ENCODE data around the gene LY86. TPM values are rescaled to one million over a fixed set of nuclear protein-coding genes. Genes with fewer than 3 reads are reported as not detected.

LY86 gene
- total and polyA plus RNA-seq, 2 of the 13 experiments (the other 11 are each of a cell fraction or from before 2014, with no cell fraction given), result not detected

GRCh38 chr6:6694825-6695624 is 106.5 kb downstream of the LY86 start:
- FAIRE-seq (no peak), ATAC-seq (peak; percentile 19; the same call in 2 of the 3 replicates), DNase-seq (ENCODE audit: low spot score) (no peak)
- Histone ChIP-seq H3K9ac (ENCODE audit: insufficient read depth, low read depth, low read length) (no peak overlapping the region), H3K9me3 (ENCODE audit: low read length) (peaks cover 20% of the 10 kb centered on the region), H2AFZ (ENCODE audit: low read length) (no peak overlapping the region), H3K79me2 (ENCODE audit: insufficient read depth, low read length) (no peaks in the 10 kb centered on the region), H3K4me3 (replicated peaks in 1 of 3; ENCODE audit: insufficient read depth in 1 of 3, low read depth in 2 of 3, low read length in 3 of 3) (no peak overlapping the region), H4K20me1 (ENCODE audit: insufficient read depth, low read length) (no peaks in the 10 kb centered on the region), H3K4me1 (ENCODE audit: insufficient read depth, low read length) (0 out of 2 replicates have a peak, but pooled peaks cover 4% of the 10 kb centered on the region), H3K4me2 (ENCODE audit: low read depth, low read length) (no peak overlapping the region), H3K27me3 (ENCODE audit: control insufficient read depth in 1 of 2, insufficient read depth in 2 of 2, low read length in 2 of 2) (peaks cover 0 to 4% of the 10 kb centered on the region in 2 experiments; a peak in 2 of 5 replicates), H3K27ac (ENCODE audit: extremely low read length, insufficient read depth, low read length) (no peak overlapping the region), H3K36me3 (replicated peaks in 1 of 2; ENCODE audit: control insufficient read depth in 1 of 2, insufficient read depth in 2 of 2, low read length in 2 of 2) (no peaks in the 10 kb centered on the region)
- intact Hi-C loops (cut with micrococcal nuclease; ENCODE audit: unreplicated experiment) (no loop called here), in situ Hi-C loops (cut with HindIII; ENCODE audit: extremely low pct_ligation_motif_present, low pct_unique_long_range_greater_than_20kb) (loop anchor here (25.0 kb wide), 1 partner anchor 917 kb away; no protein-coding TSS in a partner anchor)
- POLR2A ChIA-PET, result no interaction called here
- CTCF ChIA-PET (ENCODE audit: low intra/inter-chr PET ratio, low total read pairs), result no interaction called here
- no TSS peak for BruUV-seq (replicated peaks)
- 38% methylated on average over 15 of the region's 18 CpGs for whole genome bisulfite sequencing (ENCODE audit: low lambda C conversion rate)
- TF ChIP-seq ZFP36 (IDR thresholded peaks at IDR 0.05; ENCODE audit: borderline replicate concordance, low read depth, low read length, partially characterized antibody) (no peak), ZFYVE20 (CRISPR knock-in tag; IDR thresholded peaks at IDR 0.05; ENCODE audit: borderline replicate concordance, low read depth) (no peak), SPEN (CRISPR knock-in tag; IDR thresholded peaks at IDR 0.05; ENCODE audit: low read depth) (no peak), U2AF2 (IDR thresholded peaks at IDR 0.05; ENCODE audit: low read depth, low read length) (no peak), HOXA3 (CRISPR knock-in tag; IDR thresholded peaks at IDR 0.05) (no peak), ZNF33B (CRISPR knock-in tag; IDR thresholded peaks at IDR 0.05) (no peak), TEF (CRISPR knock-in tag; IDR thresholded peaks at IDR 0.05) (no peak), ZNF33A (CRISPR knock-in tag; IDR thresholded peaks at IDR 0.05; ENCODE audit: borderline replicate concordance) (no peak), ZNF280D (CRISPR knock-in tag; IDR thresholded peaks at IDR 0.05) (no peak)
